ENCODE data around the gene RANBP3L.

- no peak for TF ChIP-seq POLR2A (IDR thresholded peaks at IDR 0.05)
- TF ChIP-seq, protein P1, sequence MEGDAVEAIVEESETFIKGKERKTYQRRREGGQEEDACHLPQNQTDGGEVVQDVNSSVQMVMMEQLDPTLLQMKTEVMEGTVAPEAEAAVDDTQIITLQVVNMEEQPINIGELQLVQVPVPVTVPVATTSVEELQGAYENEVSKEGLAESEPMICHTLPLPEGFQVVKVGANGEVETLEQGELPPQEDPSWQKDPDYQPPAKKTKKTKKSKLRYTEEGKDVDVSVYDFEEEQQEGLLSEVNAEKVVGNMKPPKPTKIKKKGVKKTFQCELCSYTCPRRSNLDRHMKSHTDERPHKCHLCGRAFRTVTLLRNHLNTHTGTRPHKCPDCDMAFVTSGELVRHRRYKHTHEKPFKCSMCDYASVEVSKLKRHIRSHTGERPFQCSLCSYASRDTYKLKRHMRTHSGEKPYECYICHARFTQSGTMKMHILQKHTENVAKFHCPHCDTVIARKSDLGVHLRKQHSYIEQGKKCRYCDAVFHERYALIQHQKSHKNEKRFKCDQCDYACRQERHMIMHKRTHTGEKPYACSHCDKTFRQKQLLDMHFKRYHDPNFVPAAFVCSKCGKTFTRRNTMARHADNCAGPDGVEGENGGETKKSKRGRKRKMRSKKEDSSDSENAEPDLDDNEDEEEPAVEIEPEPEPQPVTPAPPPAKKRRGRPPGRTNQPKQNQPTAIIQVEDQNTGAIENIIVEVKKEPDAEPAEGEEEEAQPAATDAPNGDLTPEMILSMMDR (IDR thresholded peaks at IDR 0.05): no peak
Measured at GRCh38 chr5:36311956-36312355, 10.3 kb upstream of the RANBP3L start.
